ENCODE results near the gene IFI27L2.

Gene IFI27L2

DNA sequence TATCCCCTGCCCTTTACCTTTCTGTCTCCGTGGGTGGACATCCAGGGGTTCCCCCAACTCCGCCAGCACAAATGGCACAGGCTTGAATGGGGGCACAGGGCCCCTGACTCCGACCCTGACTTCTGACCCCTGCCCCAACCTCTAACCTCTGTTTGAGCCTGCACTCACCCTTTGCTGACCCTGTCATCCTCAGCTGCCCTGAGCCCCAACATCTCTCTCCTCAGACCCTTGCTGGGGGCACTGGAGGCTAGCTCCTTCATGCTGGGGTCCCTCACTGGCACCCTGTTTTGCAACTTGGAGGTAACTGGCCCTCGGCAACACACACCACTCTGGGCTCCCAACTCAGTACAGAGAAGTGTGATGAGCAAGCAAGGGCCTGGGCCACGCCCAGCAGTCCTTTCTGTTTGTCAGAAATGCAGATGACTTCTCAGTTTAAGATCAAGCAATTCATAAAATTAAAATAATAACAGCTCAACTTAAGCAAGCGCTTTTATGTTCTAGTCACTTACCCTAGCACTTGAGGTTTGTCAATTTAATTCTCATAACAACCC is 16.8 kb downstream of the IFI27L2 start:
- H3K9ac ChIP-seq (ENCODE audit: low read length), result no peak overlapping the region
- no peaks in the 10 kb centered on the region for H3F3A ChIP-seq (ENCODE audit: insufficient read depth)
- H3K36me3 ChIP-seq (ENCODE audit: low read length), result no peaks in the 10 kb centered on the region
- H3K4me2 ChIP-seq (ENCODE audit: low read depth, low read length, poor library complexity, severe bottlenecking), result no peak overlapping the region
- no peak for TF ChIP-seq EZH2phosphoT487 (conservative IDR thresholded peaks at IDR 0.05; ENCODE audit: low read length)
- TF ChIP-seq, protein P1, sequence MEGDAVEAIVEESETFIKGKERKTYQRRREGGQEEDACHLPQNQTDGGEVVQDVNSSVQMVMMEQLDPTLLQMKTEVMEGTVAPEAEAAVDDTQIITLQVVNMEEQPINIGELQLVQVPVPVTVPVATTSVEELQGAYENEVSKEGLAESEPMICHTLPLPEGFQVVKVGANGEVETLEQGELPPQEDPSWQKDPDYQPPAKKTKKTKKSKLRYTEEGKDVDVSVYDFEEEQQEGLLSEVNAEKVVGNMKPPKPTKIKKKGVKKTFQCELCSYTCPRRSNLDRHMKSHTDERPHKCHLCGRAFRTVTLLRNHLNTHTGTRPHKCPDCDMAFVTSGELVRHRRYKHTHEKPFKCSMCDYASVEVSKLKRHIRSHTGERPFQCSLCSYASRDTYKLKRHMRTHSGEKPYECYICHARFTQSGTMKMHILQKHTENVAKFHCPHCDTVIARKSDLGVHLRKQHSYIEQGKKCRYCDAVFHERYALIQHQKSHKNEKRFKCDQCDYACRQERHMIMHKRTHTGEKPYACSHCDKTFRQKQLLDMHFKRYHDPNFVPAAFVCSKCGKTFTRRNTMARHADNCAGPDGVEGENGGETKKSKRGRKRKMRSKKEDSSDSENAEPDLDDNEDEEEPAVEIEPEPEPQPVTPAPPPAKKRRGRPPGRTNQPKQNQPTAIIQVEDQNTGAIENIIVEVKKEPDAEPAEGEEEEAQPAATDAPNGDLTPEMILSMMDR (IDR thresholded peaks at IDR 0.05; ENCODE audit: insufficient read depth, low read length, poor library complexity, severe bottlenecking), result no peak
- no peaks in the 10 kb centered on the region for H3K9me3 ChIP-seq (ENCODE audit: insufficient read depth, low read length)
- no peak overlapping the region for H3K27ac ChIP-seq (ENCODE audit: low read depth, low read length)
- no peaks in the 10 kb centered on the region for H3K9me2 ChIP-seq (replicated peaks; ENCODE audit: insufficient read depth, low read length)
- H3K4me3 ChIP-seq (ENCODE audit: insufficient read depth, low read length, poor library complexity, severe bottlenecking), result no peak overlapping the region
- H2AFZ ChIP-seq (ENCODE audit: low read depth, low read length, severe bottlenecking), result no peak overlapping the region
- no peaks in the 10 kb centered on the region for H4K20me1 ChIP-seq (ENCODE audit: low read depth, low read length)
- H3K79me2 ChIP-seq (ENCODE audit: insufficient read depth, low read length), result no peaks in the 10 kb centered on the region
- H3K27me3 ChIP-seq (ENCODE audit: low read length), result no peaks in the 10 kb centered on the region; the same call in 1 of the 2 replicates

GRCh38 chr14:94111276-94112095 is 17.9 kb downstream of the IFI27L2 start:
- H3K79me2 ChIP-seq (ENCODE audit: insufficient read depth, low read length), result no peaks in the 10 kb centered on the region
- H3K9ac ChIP-seq (ENCODE audit: low read length), result no peak overlapping the region
- no peaks in the 10 kb centered on the region for H4K20me1 ChIP-seq (ENCODE audit: low read depth, low read length)
- no peak overlapping the region for H3K4me2 ChIP-seq (ENCODE audit: low read depth, low read length, poor library complexity, severe bottlenecking)
- no peaks in the 10 kb centered on the region for H3K9me2 ChIP-seq (replicated peaks; ENCODE audit: insufficient read depth, low read length)
- TF ChIP-seq EZH2phosphoT487 (conservative IDR thresholded peaks at IDR 0.05; ENCODE audit: low read length), result no peak
- H3K9me3 ChIP-seq (ENCODE audit: insufficient read depth, low read length), result no peaks in the 10 kb centered on the region
- no peaks in the 10 kb centered on the region; the same call in 1 of the 2 replicates for H3K27me3 ChIP-seq (ENCODE audit: low read length)
- no peak overlapping the region for H3K27ac ChIP-seq (ENCODE audit: low read depth, low read length)
- no peaks in the 10 kb centered on the region for H3F3A ChIP-seq (ENCODE audit: insufficient read depth)
- H2AFZ ChIP-seq (ENCODE audit: low read depth, low read length, severe bottlenecking), result no peak overlapping the region
- H3K4me3 ChIP-seq (ENCODE audit: insufficient read depth, low read length, poor library complexity, severe bottlenecking), result no peak overlapping the region
- H3K36me3 ChIP-seq (ENCODE audit: low read length), result no peaks in the 10 kb centered on the region

- no peak within 1 kb of the TSS for H2AFZ ChIP-seq (ENCODE audit: low read depth, low read length, severe bottlenecking)
- H3K79me2 ChIP-seq (ENCODE audit: insufficient read depth, low read length), result no peaks in the 10 kb centered on the region
- H3K27me3 ChIP-seq (ENCODE audit: low read length), result no peaks in the 10 kb centered on the region; the same call in 1 of the 2 replicates
- H3K4me2 ChIP-seq (ENCODE audit: low read depth, low read length, poor library complexity, severe bottlenecking), result no peak within 1 kb of the TSS
- no peaks in the 10 kb centered on the region for H3K9me3 ChIP-seq (ENCODE audit: insufficient read depth, low read length)
- H4K20me1 ChIP-seq (ENCODE audit: low read depth, low read length), result no peaks in the 10 kb centered on the region
- H3K9me2 ChIP-seq (replicated peaks; ENCODE audit: insufficient read depth, low read length), result no peaks in the 10 kb centered on the region
- no peak within 1 kb of the TSS for H3K4me3 ChIP-seq (ENCODE audit: insufficient read depth, low read length, poor library complexity, severe bottlenecking)
- no peaks in the 10 kb centered on the region for H3F3A ChIP-seq (ENCODE audit: insufficient read depth)
- no peak within 1 kb of the TSS for H3K9ac ChIP-seq (ENCODE audit: low read length)
- TF ChIP-seq, protein P1 (IDR thresholded peaks at IDR 0.05; ENCODE audit: insufficient read depth, low read length, poor library complexity, severe bottlenecking), result no peak
- TF ChIP-seq EZH2phosphoT487 (conservative IDR thresholded peaks at IDR 0.05; ENCODE audit: low read length), result no peak
- no peak within 1 kb of the TSS for H3K27ac ChIP-seq (ENCODE audit: low read depth, low read length)
- no peaks in the 10 kb centered on the region for H3K36me3 ChIP-seq (ENCODE audit: low read length)
Observed at GRCh38 chr14:94110552-94111181, 18.7 kb downstream of the IFI27L2 start, which contains the start of gene IFI27. IFI27 (plus strand) TSS chr14:94110736.
